IMR-90 (cell line): ENCODE measurements around the gene PHACTR2. TPM values are rescaled to one million over a fixed set of nuclear protein-coding genes. Genes with fewer than 3 reads are reported as not detected.
"Not testable (repeated sequence)": the region's sequence is repeated elsewhere in the genome, so short reads cannot be mapped to it uniquely, and the experiment has no call there.

ENCODE experiments used
- ATAC-seq: fragments of 200-7000 bp; cut with Tn5 transposase; 2 replicates; pipeline ENCODE4 v1.9.1; 2020; ENCODE audit warnings: low read depth, mild to moderate bottlenecking, moderate library complexity
- BruUV-seq: library from RNA; stranded (reverse); fragments of 400-500 nt; replicated peaks from 2 replicates; lab custom pipeline; 2021; lab: Mats Ljungman, UMichigan
- CTCF ChIA-PET: fragments of 300-600 bp; formaldehyde crosslinking; extraction: SDS; loops from one replicate; lab custom pipeline; 2021; ENCODE audit warnings: antibody characterized with exemption; lab: Yijun Ruan, JAX
- POLR2A ChIA-PET: fragments of 300-600 bp; sonication (Branson Sonifier 250); formaldehyde crosslinking; loops from one replicate; lab custom pipeline; 2022; ENCODE audit warnings: antibody characterized with exemption; ENCODE audit not compliant: unreplicated experiment; lab: Charles Lee
- DNase-seq: peaks from one replicate; pipeline ENCODE4 v3.0.0; 2013
- H2AFZ ChIP-seq: replicated peaks from 2 replicates; pipeline ENCODE3; 2013; ENCODE audit warnings: low read length, mild to moderate bottlenecking; ENCODE audit not compliant: poor library complexity
- H2AK5ac ChIP-seq: 2 replicates; pipeline ENCODE4 v1.6.1; 2013; ENCODE audit warnings: low read depth, low read length, inconsistent platforms
- H2AK9ac ChIP-seq: replicated peaks from 2 replicates; pipeline ENCODE3; 2013; ENCODE audit warnings: mild to moderate bottlenecking, low read depth, low read length, moderate library complexity; ENCODE audit not compliant: poor library complexity
- H2BK120ac ChIP-seq: 2 replicates; pipeline ENCODE4 v1.6.1; 2013; ENCODE audit warnings: low read depth, low read length, inconsistent platforms
- H2BK15ac ChIP-seq: 3 replicates; pipeline ENCODE4 v1.6.1; 2013; ENCODE audit warnings: low read depth, low read length, inconsistent platforms
- H2BK20ac ChIP-seq: 2 replicates; pipeline ENCODE4 v1.6.1; 2013; ENCODE audit warnings: low read depth, mild to moderate bottlenecking, inconsistent platforms, low read length, moderate library complexity
- H2BK5ac ChIP-seq: 2 replicates; pipeline ENCODE4 v1.6.1; 2013; ENCODE audit warnings: mild to moderate bottlenecking, low read depth, low read length, inconsistent platforms; ENCODE audit not compliant: poor library complexity, severe bottlenecking
- H3K14ac ChIP-seq: replicated peaks from 2 replicates; pipeline ENCODE4 v1.6.1; 2013; ENCODE audit warnings: low read depth, low read length, inconsistent platforms
- H3K18ac ChIP-seq: 2 replicates; pipeline ENCODE4 v1.6.1; 2013; ENCODE audit warnings: low read depth, low read length, control low read depth
- H3K23ac ChIP-seq: 2 replicates; pipeline ENCODE4 v1.6.1; 2013; ENCODE audit warnings: low read depth, low read length, inconsistent platforms
- H3K27ac ChIP-seq: 2 replicates; pipeline ENCODE4 v1.5.1; 2013; ENCODE audit warnings: mild to moderate bottlenecking, control low read depth, low read length; ENCODE audit not compliant: insufficient read depth
- H3K27me3 ChIP-seq: 2 replicates; pipeline ENCODE4 v1.6.1; 2013; ENCODE audit warnings: low read length; ENCODE audit not compliant: control insufficient read depth, insufficient read depth
- H3K36me3 ChIP-seq: 2 replicates; pipeline ENCODE4 v1.6.1; 2013; ENCODE audit warnings: low read length, mixed read lengths; ENCODE audit not compliant: control insufficient read depth, insufficient read depth
- H3K4ac ChIP-seq: 2 replicates; pipeline ENCODE4 v1.6.1; 2013; ENCODE audit warnings: low read depth, low read length, inconsistent platforms
- H3K4me1 ChIP-seq: 2 replicates; pipeline ENCODE4 v1.6.1; 2013; ENCODE audit warnings: low read length, mixed read lengths; ENCODE audit not compliant: control insufficient read depth, insufficient read depth
- H3K4me2 ChIP-seq: 2 replicates; pipeline ENCODE4 v1.6.1; 2013; ENCODE audit warnings: low read depth, mild to moderate bottlenecking, control low read depth, low read length, moderate library complexity
- H3K4me3 ChIP-seq: 2 replicates; pipeline ENCODE4 v1.5.1; 2013; ENCODE audit warnings: low read depth, mild to moderate bottlenecking, control low read depth, low read length, moderate library complexity; ENCODE audit not compliant: insufficient read depth
- H3K56ac ChIP-seq: 2 replicates; pipeline ENCODE4 v1.6.1; 2013; ENCODE audit warnings: low read length, inconsistent platforms; ENCODE audit not compliant: insufficient read depth; ENCODE audit errors: extremely low read depth
- H3K79me1 ChIP-seq, 2 experiments: 2 replicates each; pipeline ENCODE4 v1.6.1; 2013; ENCODE audit warnings: low read length in 2 of 2, inconsistent platforms in 1 of 2, low read depth in 1 of 2
- H3K9ac ChIP-seq: 2 replicates; pipeline ENCODE4 v1.6.1; 2013; ENCODE audit warnings: low read depth, low read length, control low read depth
- H3K9me1 ChIP-seq: 2 replicates; pipeline ENCODE4 v1.6.1; 2013; ENCODE audit warnings: low read length, inconsistent platforms; ENCODE audit not compliant: insufficient read depth
- H3K9me3 ChIP-seq: 2 replicates; pipeline ENCODE4 v1.6.1; 2013; ENCODE audit warnings: low read length; ENCODE audit not compliant: control insufficient read depth, insufficient read depth
- H4K20me1 ChIP-seq: 2 replicates; pipeline ENCODE4 v1.6.1; 2013; ENCODE audit warnings: low read length, inconsistent platforms; ENCODE audit not compliant: insufficient read depth
- H4K5ac ChIP-seq: 2 replicates; pipeline ENCODE4 v1.6.1; 2013; ENCODE audit warnings: mild to moderate bottlenecking, low read depth, low read length, control low read depth
- H4K8ac ChIP-seq, 2 experiments: 2 replicates each; pipeline ENCODE4 v1.6.1; 2013; ENCODE audit warnings: low read depth in 2 of 2, low read length in 2 of 2, control low read depth in 1 of 2, inconsistent platforms in 1 of 2
- H4K91ac ChIP-seq: 2 replicates; pipeline ENCODE4 v1.6.1; 2013; ENCODE audit warnings: low read depth, low read length, inconsistent platforms; ENCODE audit not compliant: insufficient read depth
- WGBS, 2 experiments: methylation state at CpG; one replicate each; pipeline versions ENCODE4 v1.1.5 to v1.1.7; 2013; ENCODE audit warnings: missing lambda C conversion rate in 2 of 2; ENCODE audit not compliant: insufficient read length in 1 of 2; ENCODE audit errors: extremely low coverage in 2 of 2; 5-methylcytosine and 5-hydroxymethylcytosine counted together
- dilution Hi-C: fragments of 300-500 bp; cut with HindIII; formaldehyde crosslinking; loops from one replicate; pipeline ENCODE4 v1.14.3; 2018; ENCODE audit warnings: low sequenced_read_pairs; ENCODE audit not compliant: unreplicated experiment
- in situ Hi-C: fragments of 300-500 bp; cut with MboI; formaldehyde crosslinking; loops from 3 replicates; pipeline ENCODE4 v1.14.3; 2019; ENCODE audit warnings: low sequenced_read_pairs, inconsistent platforms, mixed read lengths
- intact Hi-C: fragments of 100-400 bp; cut with micrococcal nuclease; formaldehyde crosslinking; loops from 2 replicates; pipeline ENCODE4 v1.10.0; 2022
- polyA plus RNA-seq, 3 experiments: library from polyadenylated mRNA; depleted of rRNA; stranded (reverse); fragments of >200 nt; gene quantifications; 2 replicates each; pipeline ENCODE4 v1.2.3, GENCODE V29; 2012; ENCODE audit warnings: low replicate concordance in 1 of 3
- total RNA-seq: library from RNA; depleted of rRNA; stranded (reverse); fragments of >200 nt; gene quantifications from 2 replicates; pipeline ENCODE4 v1.2.3, GENCODE V29; 2012

The PHACTR2 gene
- total and polyA plus RNA-seq, 2 of the 4 experiments (the other 2 are of a cell fraction), result 14.5 to 74.2 TPM

DNA sequence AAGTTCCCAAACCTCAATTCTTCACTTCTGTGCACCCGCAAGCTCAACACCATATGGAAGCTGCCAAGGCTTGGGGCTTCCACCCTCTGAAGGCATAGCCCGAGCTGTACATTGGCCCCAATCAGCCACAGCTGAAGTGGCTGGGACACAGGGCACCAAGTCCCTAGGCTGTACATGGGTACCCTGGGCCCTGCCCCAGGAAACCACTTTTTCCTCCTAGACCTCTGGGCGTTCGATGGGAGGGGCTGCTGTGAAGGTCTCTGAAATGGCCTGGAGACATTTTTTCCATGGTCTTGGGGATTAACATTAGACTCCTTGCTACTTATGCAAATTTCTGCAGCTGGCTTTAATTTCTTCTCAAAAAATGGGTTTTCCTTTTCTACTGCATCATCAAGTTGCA lies 195.8 kb downstream of the PHACTR2 start:
- H3K56ac ChIP-seq, H2AK5ac ChIP-seq, H2BK5ac ChIP-seq, H3K79me1 ChIP-seq, H2BK120ac ChIP-seq, H3K9ac ChIP-seq, H3K23ac ChIP-seq, H4K8ac ChIP-seq, H4K91ac ChIP-seq, intact Hi-C loops, BruUV-seq, H2BK20ac ChIP-seq, H3K14ac ChIP-seq, dilution Hi-C loops, H4K5ac ChIP-seq, H3K4ac ChIP-seq, H3K36me3 ChIP-seq, POLR2A ChIA-PET, DNase-seq, ATAC-seq, H3K4me2 ChIP-seq, H3K18ac ChIP-seq, H3K27me3 ChIP-seq, H3K4me1 ChIP-seq, H3K27ac ChIP-seq, H2AFZ ChIP-seq, H3K9me3 ChIP-seq, in situ Hi-C loops, H4K20me1 ChIP-seq, H3K4me3 ChIP-seq, H3K9me1 ChIP-seq, H2BK15ac ChIP-seq, H2AK9ac ChIP-seq, CTCF ChIA-PET: not testable (repeated sequence)
- 70% methylated on average over 2 of the region's 4 CpGs; no CpG with 5 or more reads in 1 of the 2 experiments for WGBS, 2 experiments

DNA sequence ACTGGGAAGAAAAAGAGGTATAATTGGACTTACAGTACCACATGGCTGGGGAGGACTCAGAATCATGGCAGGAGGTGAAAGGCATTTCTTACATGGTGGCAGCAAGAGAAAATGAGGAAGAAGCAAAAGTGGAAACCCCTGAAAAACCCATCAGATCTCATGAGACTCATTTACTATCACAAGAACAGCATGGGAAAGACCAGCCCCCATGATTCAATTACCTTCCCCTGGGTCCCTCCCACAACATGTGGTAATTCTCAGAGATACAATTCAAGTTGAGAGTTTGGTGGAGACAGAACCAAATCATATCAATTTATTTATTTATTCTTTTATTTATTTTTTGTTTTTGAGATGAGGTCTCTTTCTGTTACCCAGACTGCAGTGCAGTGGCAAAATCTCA lies 196.7 kb downstream of the PHACTR2 start:
- CTCF ChIA-PET, result not testable (repeated sequence)

More for the DNA sequence above, 196.7 kb downstream of the PHACTR2 start:
- BruUV-seq, H3K79me1 ChIP-seq, dilution Hi-C loops, H3K4me3 ChIP-seq, H3K4ac ChIP-seq, H3K4me1 ChIP-seq, H3K56ac ChIP-seq, H2BK20ac ChIP-seq, H3K9ac ChIP-seq, H3K27me3 ChIP-seq, H2AK9ac ChIP-seq, DNase-seq, H3K27ac ChIP-seq, H4K20me1 ChIP-seq, H4K91ac ChIP-seq, intact Hi-C loops, H2BK15ac ChIP-seq, H2AFZ ChIP-seq, H2AK5ac ChIP-seq, H2BK5ac ChIP-seq, H3K23ac ChIP-seq, H4K5ac ChIP-seq, POLR2A ChIA-PET, in situ Hi-C loops, H3K18ac ChIP-seq, H3K36me3 ChIP-seq, H3K4me2 ChIP-seq, ATAC-seq, H3K14ac ChIP-seq, H3K9me1 ChIP-seq, H3K9me3 ChIP-seq, H4K8ac ChIP-seq, H2BK120ac ChIP-seq: not testable (repeated sequence)
